ENCODE results near the gene PCSK7.
"Not testable (repeated sequence)": the region's sequence is repeated elsewhere in the genome, so short reads cannot be mapped to it uniquely, and the experiment has no call there.

The PCSK7 gene, protein sequence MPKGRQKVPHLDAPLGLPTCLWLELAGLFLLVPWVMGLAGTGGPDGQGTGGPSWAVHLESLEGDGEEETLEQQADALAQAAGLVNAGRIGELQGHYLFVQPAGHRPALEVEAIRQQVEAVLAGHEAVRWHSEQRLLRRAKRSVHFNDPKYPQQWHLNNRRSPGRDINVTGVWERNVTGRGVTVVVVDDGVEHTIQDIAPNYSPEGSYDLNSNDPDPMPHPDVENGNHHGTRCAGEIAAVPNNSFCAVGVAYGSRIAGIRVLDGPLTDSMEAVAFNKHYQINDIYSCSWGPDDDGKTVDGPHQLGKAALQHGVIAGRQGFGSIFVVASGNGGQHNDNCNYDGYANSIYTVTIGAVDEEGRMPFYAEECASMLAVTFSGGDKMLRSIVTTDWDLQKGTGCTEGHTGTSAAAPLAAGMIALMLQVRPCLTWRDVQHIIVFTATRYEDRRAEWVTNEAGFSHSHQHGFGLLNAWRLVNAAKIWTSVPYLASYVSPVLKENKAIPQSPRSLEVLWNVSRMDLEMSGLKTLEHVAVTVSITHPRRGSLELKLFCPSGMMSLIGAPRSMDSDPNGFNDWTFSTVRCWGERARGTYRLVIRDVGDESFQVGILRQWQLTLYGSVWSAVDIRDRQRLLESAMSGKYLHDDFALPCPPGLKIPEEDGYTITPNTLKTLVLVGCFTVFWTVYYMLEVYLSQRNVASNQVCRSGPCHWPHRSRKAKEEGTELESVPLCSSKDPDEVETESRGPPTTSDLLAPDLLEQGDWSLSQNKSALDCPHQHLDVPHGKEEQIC

DNA sequence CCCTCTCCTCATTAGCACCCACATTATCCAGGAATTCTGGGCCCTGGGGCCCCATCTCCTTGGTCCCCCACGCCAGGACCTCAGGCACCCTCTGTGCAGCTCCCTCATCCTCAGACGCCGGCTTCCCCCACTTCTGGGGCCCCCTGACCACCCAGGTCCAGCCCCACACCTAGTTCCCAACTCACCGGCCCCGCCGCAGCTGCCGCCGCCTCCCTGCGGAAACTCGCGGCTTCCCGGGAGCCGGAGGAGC, at the start of gene PCSK7:
Gene PCSK7, minus strand, starts transcription at position 232 of the 250 bp plus-strand sequence. CDS start 2,229 bp downstream, outside the sequence.
- DNase-seq = no peak

DNA sequence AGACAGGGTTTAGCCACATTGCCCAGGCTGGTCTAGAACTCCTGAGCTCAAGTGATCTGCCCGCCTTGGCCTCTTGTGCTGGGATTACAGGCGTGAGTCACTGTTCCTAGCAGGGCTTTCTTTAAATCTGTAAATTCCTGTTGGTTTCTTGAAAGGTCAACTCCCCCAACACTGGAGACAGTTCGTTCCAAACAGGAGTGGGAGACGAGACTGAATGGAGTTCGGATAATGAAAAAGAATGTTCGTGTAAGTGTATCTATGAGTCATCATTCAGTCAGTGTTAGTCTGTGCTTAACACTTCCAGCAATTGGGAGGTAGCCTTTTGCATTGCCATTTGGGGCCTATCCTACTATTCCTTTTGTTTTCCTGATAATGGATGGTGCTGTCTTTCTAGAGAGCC, 49.3 kb upstream of the PCSK7 start:
- no peak for DNase-seq

DNA sequence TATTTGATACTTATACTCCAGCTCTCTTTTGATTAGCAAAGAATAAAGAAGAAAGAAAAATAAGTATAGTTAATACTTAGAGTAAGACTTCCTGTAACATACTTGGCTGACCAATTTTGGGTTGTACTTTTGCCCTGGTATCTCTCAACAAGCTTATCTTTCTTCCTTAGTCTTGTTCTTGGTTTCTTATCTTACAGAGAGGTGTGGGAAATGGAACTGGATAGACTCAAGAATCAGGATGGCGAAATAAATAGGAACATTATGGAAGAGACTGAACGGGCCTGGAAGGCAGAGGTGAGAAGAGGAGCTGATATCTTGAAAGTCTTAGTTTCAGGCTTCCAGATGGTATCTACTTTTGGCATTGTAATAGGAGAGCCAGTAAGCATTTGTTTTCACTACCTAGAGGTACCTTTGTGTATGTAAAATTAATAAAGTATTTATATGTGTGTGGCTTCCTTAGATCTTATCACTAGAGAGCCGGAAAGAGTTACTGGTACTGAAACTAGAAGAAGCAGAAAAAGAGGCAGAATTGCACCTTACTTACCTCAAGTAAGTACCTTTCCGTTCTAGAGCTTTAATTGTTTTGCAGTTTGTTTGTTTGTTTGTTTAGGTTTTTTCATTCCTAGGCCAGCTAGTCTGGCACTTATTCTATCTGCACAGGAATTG, 48.0 kb upstream of the PCSK7 start:
- DNase-seq = no peak

DNA sequence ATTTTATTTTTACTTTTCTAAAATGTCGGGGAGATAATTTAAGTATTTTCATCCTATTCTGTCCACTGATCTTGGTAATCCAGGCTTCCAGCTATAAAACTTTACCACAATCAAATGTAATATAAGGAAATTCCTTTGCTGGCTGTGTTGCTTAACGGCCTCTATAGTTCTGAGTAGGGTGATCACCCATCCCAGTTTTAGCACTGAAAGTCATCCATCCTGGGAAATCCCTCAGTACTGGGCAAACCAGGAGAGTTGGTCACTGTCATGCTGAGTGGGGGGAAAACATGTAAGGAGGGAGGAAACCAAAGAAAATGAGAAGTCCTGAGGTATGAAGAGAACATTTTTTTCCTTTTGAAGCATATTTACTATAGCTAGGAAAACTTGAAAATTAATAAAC, 46.5 kb upstream of the PCSK7 start:
- DNase-seq = peak; percentile 4

DNA sequence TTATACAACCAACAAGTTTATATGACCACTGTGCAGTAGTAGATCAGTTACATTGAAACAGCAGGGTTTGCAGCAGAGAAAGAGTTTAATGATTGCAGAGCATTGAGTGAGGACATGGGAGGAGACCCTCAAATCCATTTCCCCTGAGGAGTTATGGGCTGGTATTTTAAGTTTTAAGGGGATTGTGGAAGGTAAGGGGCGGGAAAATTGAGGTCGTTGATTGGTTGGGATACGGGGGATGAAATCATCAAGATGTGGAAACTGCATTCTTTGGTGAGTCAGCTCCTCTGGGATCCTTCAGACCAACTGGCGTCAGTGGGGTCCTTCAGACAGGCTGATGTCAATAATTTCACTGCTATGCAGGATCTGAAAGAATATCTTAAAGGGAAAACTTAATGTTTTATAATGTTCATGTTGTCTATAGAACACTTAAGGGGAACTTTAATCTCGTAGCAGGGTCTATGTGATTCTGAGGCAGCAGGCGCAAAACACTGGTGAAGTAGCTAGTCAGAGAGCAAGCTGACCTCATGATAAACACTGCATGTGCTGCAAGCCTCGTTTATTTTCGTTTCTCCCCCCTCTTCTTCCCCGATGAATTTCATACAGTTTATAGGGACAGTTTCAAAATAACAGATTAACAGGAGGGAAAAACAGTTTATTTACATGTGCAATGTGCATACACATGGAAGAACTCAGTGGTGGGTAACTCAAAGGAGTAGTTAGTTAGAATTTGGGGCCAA, 41.8 kb upstream of the PCSK7 start:
- DNase-seq = no peak

DNA sequence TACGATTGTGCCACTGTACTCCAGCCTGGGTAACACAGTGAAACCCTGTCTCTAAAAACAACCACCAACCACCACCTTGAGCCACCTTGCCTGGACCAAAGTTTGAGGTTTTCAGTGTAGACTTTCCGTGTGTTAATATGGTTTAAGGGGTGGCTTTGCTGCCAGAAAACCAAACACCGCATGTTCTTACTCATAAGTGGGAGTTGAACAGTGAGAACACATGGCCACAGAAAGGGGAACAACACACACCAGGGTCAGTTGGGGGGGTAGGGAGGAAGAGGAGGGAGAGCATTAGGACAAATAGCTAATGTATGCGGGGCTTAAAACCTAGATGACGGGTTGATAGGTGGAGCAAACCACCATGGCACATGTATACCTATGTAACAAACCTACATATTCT, 40.3 kb upstream of the PCSK7 start:
- not testable (repeated sequence) for DNase-seq

DNA sequence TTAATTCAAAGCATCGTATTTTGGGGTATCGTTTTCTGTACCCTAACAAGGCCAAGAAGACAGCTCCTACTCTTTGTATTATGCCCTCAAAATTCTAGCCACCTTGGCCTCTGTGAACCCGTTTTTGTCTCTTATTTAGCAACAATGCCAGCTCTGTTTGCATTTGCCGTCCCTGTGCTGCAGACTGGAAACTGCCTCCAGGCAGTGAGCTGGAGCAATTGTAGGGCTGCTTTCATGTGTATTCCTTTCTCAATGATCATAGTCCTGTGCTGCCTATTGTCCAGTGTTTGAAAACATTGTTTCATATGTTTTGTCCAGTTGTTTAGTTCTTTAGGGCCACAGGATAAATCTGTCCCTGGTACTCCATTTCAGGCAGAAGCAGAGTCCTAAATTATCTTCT, 39.3 kb upstream of the PCSK7 start:
- no peak for DNase-seq

DNA sequence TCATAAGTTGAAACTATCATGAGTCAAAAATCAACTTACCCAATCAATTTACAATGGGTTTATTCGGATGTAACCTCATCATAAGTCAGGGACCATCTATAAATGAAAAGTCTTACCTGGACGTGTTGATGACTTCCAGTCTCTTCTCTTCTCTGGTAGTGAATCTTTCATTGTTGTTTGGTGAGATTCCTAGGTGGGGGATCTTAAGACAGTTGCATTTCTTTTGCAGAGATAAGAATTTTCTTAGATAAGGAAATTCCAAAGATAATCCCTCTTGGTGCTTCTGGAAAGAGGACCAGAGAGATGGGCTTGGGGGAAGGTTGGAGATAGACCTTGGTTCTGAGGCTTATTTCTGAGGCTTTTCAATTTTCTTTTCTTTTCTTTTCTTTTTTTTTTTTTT, 38.0 kb upstream of the PCSK7 start:
- DNase-seq = no peak

DNA sequence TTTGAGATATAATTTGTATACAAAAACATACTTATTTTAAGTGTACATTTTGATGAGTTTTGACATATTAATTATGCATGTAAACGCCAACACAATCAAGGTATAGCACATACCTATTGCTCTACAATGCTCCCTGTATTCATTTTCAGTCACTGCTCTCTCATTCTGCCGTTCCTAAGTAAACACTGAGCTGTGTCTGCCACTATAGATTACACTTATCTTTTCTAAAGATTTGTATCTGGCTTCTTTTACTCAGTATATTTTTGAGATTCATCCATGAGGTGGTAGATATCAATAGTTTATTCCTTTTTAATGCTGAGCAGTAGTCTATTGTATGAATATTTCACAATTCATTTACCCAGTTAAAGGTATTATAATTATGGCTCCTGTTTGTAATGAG, 33.9 kb upstream of the PCSK7 start:
- DNase-seq = no peak

DNA sequence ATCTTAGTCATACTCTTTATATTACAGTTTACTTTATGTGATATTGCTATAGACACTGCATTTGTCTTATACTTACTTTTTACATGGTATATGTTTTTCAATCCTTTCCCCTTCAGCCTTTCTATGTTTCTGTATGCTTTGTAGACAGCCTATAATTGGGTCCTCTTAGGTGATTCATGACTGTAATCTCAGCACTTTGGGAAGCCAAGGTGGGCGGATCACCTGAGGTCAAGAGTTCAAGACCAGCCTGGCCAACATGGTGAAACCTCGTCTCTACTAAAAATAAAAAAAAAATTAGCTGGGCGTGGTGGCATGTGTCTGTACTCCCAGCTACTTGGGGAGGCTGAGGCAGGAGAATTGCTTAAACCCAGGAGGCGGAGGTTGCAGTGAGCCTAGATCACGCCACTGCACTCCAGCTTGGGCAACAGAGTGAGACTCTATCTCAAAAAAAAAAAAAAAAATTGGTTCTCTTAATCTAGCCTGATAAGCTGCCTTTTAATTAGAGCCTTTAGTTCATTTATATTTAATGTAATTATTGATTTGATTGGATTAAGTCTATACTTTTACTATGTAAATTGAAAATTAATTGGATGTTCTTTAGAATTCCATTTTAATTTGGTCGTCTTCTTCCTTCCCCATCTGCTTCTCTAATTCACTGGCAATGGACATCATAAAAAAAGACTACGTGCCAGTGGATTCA, 32.9 kb upstream of the PCSK7 start:
- not testable (repeated sequence) for DNase-seq

DNA sequence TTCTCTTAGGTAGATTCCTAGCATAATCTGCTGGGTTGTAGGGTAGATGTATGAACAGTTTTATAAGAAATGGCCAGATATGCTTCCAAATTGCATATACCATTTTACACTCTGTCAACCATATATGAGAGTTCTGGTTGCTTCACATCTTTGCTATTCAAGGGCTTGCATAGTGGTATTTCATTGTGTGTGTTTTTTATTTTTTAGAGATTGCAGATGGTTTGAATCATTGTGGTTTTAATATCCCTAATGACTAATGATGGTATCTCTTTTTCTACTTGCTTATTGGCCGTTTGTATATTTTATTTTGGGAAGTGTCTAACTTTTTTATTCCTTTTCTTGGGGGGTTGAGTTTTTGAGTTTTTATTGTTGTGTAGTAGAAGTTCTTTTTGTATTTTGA, 27.5 kb upstream of the PCSK7 start:
- no peak for DNase-seq

DNA sequence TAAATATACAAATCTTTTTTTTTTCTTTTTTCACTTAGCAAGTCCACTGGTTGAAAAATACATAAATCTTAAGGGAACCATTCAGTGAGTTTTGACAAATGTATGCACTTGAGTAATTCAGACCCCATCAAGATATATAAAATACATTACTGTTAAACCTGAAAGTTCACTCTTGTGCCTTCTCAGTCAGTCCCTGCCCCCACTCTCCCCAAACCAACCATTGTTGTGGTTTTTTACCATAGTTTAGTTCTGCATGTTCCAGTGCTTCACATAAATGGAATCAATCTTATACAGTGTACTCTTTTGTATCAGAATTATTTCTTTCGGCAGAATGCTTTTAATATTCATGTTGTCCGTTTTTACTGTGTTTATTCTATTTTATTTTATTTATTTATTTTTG, 26.7 kb upstream of the PCSK7 start:
- DNase-seq = no peak

DNA sequence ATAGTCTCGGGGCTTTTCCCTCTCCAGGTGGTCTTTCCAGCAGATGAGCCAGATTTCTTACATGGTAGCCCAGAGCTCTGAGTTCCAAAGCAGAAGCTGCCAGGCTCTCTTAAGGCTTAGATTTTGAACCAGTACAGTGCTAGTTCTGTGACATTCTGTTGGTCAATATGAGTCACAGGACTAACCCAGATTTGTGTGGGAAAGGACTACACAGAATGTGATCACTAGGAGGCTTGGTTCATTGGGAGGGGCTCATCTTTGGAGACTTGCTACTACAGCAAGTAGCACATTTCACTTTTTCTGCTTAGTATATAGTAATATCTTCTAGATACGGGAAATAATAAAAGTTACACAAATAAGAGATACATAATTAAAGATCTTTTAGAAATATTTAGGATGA, 24.7 kb upstream of the PCSK7 start:
- no peak for DNase-seq

DNA sequence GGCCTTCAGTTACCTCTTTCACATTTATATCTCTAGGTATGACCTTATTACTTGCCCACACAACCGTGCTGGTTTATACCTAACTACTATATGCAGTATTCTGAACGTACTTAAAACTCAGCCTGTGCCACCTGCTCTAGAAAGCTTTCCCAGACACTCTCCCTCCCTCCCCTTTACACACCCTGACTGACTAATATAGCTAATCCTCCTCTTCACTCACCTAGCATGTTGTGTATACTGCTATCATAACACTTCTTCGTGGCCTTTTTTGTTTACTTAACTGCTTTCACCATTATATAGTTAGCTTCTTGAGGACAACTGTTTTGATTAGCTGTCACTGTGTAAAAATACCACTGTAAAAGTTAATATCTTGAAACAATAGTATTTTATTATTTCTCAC, 24.1 kb upstream of the PCSK7 start:
- no peak for DNase-seq

DNA sequence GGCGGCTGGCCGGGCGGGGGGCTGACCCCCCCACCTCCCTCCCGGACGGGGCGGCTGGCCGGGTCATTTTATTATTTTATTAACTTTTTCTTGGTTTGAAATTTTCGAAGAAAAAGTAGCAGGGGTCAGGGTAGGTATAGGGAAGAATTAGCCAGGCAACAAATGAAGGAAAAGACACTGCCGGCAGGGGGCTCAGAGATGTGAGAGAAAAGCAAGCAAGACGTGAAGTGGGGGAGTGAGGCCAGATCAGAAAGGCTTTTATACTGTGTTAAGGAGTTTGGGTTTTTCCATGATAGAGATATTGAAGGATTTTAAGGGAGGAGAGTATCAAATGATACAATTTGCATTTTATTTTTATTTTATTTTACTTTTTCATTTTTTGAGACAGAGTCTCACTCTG, 19.6 kb upstream of the PCSK7 start:
- no peak for DNase-seq

DNA sequence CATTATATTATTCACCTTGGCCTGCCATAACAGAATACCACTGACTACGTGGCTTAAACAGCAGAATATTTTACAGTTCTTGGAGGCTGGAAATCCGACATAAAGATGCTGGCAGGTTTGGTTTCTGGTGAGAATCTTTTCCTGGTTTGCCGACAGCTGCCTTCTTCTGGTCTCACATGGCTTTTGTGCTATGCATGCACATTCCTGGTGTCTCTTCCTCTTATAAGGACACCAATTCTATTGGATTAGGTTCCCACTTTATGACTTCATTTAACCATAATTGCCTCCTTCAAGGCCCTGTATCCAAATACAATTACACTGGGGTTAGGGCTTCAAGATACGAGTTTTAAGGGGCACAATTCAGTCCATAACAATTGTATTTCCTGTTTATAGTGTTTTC, 17.7 kb upstream of the PCSK7 start:
- DNase-seq = no peak

DNA sequence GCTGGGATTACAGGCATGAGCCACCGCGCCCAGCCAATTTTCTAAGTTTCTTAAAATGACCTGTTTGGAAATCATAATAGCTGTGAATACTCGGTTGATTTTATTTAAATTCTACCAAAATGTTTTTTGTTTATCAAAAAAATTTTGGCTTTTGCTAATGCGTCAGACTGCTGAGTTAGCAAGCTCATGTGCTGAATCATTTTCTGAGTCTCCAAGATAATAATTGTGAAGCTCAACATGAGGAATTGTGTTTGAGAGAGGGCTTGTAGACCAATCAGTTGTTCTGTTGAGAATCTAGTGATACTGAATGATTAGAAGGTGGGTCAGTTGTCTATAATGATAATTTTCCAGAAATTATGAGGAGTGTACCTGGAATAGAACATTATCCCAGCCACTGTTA, 16.5 kb upstream of the PCSK7 start:
- DNase-seq = no peak

DNA sequence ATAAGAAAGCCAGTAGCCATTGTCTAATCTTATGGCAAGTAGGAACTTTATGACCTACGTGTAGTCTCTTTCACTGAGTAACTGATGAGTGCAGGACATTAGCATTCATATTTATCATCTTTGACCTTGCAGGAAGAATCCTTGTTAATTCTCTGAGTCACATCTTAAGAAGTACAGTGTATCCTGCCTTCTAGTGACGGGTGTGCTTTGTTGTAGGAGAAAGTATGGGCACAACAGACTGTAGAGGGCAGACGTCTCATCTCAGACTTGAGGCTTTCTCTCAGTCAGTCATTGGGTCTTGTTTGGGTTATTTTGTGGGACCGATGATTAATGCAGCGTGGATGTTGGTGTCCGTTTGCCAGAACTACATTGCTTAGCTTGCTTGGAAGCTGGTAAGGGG, 7.4 kb upstream of the PCSK7 start:
- DNase-seq = no peak

DNA sequence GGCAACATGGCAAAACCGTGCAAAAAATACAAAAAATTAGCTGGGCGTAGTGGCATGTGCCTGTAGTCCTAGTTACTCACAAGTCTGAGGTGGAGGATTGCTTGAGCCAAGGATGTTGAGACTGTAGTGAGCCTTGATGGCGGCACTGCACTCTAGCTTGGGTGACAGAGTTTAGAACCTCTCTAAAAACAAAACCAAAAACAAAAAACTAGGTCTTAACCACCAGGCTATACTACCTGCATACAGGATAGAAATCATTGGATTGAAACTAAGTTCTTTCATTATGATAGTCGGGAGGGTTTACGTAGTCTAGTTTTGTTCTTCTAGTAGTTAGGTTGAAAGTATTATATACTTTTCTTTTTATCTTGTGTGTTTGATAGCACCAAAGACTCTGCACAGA, 6.3 kb upstream of the PCSK7 start:
- DNase-seq = no peak

DNA sequence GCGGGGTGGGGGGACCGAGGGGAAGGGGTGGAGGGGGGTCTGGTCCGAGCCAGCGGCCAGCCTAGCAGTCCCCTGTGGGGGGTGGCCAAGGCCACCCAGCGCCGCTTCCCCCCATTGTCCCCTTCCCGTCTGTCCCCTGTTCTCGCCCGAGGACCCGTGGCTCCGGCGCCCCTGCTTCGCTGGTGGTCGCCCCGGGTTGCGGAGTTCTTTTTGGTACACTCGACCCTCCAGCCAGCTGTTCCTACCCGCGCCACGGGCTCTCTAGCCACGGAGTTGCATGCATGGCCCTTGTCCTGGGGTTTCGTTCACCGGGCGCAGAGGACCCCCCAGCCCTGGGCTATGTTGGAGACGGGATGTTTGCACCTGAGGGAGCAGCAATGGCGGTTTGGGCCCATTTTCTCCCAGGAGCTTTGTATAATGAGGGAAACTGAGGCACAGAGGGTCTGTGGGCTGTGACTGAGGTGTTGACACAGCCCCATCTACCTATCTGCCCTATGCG, 1.1 kb upstream of the PCSK7 start:
- no peak for DNase-seq

DNA sequence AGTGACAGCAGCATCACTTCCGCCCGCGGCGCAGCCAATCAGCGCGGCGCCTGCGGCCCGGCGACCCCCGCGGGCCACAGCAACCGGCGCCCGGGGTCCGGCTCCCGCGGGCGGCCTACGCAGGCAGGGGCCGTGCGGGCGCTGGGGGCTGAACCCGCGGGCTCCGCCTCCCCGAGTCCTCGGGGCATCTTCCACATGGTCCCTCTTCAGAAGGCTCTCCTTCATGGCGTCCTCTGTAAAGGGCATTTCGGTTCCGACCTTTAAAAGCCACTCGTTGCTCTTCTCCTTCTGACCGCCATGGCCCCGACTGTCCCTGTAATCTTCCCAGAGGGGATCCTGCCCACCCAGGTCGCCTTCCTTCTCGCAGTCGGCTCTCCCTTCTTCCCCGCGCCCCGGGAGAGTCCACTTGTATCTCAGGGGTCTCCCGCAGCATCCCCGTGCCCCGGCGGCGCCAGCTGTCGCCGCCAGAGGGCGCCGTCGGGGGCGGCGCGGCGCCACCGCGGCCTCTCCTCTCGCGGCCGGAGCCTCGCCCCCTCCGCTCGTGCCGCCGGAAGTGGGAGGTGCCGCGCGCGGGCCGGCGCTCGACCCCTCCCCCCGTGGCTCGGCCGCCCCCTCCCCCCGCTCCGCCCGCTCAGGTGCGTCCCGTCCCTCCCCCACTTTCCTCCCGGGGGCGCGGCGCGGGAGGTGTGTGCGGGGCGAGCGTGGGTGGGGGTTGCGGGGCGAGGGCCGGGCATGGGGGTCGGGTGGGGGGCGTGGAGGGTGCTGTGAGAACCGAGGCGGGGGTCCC, 412 bp upstream of the PCSK7 start, which contains the start of gene RNF214:
Gene RNF214, plus strand, starts transcription at position 580 of the 787 bp plus-strand sequence. CDS start 1,602 bp downstream, outside the sequence.
- DNase-seq = peak; percentile 89

Data from suppressor macrophage treated with lipopolysaccharide for 4 hours (primary cell).